AG08395 (cell line): ENCODE data around the gene DRAXIN.

Experiments
- DNase-seq: peaks from one replicate; pipeline ENCODE4 v3.0.0; 2012; ENCODE audit warnings: mixed read lengths, low spot score

The DRAXIN gene

DNA sequence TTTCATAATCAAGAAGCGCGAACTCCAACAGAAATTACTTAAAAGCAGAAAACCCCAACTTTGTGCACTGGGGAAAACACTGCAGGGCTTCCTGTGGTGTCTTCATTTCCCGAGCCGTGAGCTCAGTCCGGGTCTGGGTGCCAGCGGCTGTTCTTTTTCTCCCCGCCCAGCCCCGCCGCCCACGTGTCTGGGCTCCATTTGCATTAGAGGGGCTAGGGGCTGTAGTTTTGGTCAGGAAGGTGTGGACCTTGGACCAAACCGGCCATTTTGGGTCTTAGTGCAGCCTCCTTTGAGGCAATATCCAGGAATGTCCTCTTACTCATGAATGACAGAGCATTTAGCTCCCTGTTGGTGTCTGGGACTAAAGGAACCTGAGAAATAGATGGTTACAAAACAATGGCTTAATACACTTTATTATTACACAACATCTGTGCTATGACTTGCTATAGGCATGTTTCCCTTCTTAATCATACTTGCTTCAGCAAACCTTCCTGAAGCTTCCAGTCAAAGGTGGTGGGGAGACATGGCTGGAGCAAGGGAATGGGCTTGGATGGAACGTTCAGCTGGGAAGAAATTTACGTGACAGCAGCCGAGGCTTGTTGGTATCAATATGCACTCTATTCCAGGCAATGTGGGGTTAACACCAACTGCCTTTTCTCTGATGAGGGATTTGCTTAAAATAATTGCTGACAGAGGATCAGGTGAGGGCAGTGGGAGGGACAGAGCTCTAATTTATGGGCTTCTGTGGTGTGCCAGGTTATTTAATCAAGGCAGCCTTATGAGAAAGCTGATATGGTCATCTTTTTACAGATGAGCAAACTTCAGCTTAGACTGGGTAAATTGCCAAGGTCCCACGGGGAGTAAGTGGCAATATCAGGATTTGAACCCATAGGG, 45.5 kb downstream of the DRAXIN start:
- peak; percentile 72 for DNase-seq

DNA sequence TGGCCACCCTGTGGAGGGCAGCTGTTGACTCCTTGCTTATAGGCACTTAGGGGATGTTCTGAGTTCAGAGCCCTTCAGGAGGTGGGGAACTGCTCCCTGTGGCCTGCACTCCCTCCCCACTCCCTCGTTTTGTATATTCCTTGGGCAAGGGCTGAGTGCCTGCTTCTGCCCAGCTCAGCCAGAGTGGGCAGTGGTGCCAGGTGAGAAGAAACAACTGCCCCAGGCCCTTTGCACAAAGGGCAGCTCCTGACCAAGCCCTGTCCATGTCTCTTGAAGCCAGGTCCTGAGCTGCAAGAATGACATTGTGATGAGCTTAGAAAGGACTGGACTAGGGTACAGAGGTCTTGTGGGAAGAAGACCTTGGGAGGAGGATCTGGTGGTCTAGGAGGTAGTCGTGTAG, 46.6 kb downstream of the DRAXIN start:
- DNase-seq: no peak

DNA sequence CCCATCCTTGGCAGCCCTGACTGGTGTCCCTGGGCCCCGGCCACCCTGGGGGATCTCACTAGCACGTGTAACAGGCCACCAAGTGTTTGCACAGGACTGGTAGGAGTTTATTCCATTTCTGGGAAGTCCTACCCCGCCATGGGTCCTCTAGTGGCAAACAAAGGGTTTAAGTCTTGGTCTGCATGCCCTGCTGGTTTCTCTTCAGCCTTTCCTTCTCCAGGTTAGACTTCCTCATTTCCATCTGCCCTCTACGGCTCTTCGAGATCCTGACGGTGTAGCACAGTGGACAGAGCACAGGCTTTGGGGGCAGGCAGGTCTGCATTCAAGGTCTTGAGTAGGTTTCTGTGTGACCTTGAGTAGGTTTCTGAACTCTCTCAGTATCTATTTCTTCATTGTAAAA, 47.3 kb downstream of the DRAXIN start:
- DNase-seq: no peak

DNA sequence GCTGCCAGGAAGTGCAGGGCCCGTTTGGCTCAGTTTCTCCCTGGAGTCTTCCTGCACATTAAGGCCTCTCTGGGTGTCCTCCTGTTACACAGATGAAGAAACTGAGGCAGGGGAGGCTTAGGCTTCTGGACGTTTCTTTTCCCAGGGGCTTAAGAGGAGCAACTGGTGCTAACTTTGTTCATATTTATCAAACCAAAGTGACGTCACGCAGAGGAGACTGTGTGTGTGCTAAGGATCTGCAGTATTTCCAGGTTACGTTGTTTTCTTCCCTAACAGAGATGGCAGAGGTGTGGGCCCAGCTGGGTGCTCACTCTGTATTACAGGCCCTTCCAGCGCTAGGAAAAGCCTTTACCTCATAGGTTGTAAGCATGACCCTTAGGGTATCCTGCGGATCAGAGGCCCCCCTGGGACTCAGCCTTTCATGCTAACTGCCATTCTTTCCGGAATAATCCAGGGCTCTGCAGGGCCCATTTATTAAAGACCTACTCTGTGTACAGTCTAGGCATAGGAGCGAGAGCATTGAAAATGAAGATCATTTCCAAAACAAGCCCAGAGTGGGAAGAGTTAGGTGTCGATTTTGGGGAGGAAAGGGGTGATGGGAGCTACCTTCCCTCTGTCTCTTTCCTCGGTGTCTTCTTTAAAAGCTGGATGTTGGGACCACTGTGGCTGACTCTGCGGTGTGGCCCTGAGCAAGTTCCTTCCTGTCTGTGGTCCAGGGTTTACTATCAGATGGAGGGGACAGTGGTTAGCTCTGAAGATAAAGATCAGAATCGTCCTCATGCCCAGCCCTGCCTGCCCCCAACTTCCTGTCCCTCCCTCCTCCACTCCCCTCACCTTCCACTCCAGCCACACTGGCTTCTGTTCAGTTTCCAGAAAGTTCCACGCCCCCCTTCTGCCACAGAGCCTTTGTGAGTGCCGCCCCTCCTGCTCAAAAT, 49.0 kb downstream of the DRAXIN start:
- DNase-seq: no peak

DNA sequence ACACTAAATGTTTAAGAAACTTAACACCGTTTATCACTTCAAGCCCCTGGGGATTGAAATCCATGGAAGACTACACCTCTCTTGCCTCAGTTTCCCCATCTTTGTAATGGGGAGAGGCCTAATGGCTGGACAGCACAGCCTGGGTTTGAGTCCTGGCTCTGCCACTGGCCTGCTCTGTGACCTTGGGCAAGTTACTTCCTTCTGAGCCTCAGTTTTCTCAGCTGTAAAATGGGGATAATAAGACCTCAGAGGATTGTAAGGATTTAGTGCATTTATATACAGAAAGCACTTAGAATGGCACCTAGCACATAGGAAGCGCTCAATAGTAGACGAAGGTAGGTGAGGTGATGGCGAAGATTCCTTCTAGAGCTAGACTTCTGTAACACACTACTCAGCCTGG, 50.0 kb downstream of the DRAXIN start:
- no peak for DNase-seq

DNA sequence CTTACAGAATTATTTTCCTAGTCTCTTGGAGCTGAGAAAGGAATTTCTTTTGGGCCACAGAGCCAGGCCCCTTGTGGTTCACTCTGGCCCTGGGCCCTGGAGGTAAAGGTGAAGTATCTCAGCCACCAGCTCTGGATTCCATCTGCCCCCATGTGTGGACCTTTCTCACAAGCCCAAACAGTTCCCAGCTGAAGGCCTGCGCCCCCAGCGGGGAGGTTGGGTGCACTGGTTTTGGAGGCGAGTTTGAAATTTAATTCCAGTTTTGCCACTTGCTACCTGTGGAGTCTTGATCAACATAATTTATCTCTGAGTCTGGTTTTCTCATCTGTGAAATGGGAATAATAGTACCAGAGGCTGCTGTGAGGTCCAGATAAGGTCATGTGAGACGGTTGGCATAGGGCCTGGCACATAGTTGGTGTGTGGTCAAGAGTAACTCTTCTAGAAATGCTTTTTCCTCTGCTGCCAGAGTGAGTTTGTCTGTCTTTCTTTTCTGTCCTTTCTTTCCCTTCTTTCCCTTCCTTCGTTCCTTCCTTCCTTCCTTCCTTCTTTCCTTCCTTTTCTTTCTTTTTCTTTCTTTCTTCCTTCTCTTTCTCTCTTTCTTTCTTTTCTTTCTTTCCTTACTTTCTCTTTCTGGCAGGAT, 50.5 kb downstream of the DRAXIN start:
- DNase-seq: no peak

DNA sequence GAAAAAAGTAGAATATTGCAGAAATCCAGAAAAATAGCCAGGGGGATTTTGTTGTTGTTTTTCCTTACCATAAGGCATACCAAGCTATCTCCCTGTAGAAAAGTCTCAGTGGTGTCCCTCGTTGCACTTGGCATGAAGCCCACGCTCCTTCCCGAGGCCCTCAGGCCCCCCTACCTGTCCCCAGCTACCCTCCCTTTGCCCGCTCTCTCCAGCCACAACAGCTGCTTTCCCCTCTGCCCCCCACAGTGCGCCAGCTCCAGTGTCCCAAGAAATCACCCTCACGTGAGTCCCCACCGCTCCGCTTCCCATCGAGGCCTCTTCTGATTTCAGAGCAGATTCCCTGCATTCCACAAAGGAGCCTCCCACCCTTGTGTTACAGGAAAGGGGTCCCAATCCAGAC, 52.8 kb downstream of the DRAXIN start:
- DNase-seq: no peak

DNA sequence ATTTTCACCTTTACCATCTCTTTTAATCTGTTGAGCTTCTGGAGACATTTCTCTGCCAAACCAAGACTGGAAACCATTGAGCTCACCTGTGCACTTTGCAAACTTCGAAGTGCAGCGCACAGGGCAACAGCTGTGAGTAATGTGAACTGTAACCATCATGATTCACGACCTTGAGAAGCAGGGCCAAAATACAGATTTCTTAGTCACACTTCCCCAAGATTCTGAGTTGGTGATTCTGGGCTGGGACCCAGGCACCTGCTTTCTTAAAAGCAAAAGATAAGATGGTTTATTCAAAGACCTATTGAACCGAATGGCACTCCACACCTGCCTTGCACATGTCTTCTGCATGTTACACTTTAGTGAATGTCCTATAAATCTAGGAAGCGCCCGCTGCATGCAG, 54.6 kb downstream of the DRAXIN start:
- no peak for DNase-seq

DNA sequence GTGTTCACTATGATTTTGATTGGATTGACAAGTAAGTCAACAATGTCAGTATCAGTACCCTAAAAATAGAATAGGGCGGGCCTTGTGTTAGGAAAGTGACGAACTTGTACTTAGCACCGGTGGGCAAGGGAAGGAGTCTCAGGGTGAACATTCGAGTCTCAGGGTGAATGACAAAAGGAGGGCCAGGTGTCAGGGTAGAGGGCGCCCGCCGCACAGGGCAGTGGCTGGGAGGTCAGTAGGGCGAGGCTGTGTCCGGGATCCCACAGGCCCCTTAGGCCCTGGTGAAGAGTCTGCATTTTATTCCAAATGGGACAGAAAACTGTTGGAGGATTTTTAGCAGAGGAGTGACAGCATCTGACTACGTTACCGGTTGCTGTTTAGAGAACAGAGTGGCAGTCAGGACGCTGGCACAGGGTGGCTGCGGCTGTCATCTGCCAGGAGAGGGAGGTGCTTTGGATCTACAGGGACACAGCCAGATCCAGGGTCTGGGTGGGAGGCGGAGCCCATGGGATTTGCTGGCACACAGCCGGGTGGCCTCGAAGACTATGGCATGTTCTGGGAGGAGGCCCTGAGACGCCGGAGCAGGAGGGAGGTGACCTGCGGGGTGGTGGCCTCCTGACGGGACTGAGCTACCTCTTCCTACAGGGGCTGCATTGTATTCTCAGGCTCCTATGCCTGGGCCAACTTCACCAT, 55.4 kb downstream of the DRAXIN start:
- no peak for DNase-seq

DNA sequence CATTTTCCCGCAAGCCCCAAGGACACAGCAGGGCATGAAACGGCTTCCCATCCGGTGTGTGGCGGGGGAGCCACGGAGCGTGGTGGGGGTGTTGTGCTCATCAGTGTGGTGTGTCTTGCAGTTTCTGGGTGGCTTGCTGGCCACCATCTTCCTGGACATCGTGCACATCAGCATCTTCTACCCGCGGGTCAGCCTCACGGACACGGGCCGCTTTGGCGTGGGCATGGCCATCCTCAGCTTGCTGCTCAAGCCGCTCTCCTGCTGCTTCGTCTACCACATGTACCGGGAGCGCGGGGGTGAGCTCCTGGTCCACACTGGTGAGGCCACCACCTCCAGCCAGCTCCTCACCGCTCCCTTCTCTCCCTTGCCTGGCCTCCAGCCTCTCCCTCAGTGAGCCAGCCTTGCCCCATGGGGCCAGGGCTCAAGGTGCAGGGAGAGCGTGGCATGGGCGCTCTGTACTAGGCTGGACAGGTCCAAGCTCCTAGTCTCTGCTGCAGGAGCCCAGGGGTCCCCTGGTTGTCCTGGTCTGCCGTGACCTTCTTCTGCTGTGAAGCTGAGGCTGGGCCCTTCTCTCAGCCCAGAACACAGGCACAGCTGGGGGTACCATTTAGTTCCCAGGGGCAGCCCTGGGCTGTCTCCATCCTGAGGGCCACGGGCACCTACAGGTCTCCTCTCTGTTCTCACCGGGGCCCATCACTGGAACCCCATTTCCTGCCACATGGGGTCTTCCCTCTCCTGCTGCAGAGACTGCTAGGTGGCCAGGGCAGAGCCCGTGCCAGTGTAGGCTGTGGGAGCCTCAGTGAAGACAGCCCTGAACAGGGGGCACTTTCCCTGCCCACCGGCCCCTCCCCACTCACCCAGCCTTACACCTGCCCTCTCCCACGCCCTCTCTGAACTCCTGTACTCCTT, 57.0 kb downstream of the DRAXIN start:
- no peak for DNase-seq

DNA sequence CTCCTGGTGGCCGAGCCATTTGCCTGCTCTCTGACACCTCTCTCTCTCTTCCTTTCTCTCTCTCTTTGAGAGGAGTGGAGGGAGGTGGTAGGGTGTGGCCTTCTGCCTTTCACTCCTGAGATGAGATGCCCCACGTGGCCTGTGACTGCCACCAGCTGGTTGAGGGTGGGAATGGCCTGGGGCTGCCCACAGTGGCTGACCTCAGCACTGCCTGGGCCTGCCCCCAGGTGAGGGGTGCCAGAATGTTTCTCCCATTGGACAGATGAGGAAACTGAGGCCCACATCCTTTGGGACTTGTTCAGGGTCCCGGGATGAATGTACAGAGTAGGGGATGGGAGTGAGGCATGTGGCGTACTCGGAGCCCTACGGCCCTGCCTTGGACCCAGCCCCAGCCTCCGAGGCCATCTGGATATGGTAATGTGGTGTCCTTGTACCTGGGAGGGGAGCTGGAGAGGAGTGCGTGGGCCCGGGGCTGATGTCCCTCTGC, 57.7 kb downstream of the DRAXIN start:
- DNase-seq: peak; percentile 70

DNA sequence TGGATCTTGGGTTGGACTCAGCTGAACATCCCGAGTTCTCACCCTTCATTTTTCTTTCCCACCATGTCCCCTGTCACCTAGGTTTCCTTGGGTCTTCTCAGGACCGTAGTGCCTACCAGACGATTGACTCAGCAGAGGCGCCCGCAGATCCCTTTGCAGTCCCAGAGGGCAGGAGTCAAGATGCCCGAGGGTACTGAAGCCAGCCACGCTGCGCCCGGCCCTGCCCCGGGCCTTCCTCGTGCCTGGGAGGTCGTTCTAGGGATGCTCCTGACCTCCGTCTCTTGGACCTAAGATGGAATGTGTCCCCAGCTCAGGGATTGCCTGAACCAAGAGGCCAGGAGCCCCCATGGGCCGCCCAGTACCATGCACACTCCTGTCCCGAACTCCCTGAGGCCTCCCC, 58.5 kb downstream of the DRAXIN start:
- DNase-seq: no peak

DNA sequence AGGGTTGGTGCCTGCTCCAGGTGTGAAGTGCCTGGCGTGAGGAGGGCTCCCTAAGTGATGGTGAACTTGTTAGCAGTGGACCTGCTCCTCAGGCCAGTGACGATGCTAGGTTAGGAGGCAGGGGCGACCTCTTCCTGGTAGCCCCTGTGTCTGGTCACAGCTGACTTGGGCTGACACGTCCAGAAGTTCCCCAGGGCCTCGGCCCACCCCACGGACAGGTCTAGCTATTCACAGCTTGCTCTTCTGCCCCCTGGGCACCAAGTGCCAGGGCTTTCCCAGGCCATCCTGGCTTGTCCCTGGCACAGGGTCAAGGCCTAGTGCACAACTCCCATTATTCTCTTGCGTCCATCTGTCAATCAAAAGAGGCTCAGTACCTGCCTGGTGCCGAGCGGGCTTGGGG, 59.6 kb downstream of the DRAXIN start:
- no peak for DNase-seq

DNA sequence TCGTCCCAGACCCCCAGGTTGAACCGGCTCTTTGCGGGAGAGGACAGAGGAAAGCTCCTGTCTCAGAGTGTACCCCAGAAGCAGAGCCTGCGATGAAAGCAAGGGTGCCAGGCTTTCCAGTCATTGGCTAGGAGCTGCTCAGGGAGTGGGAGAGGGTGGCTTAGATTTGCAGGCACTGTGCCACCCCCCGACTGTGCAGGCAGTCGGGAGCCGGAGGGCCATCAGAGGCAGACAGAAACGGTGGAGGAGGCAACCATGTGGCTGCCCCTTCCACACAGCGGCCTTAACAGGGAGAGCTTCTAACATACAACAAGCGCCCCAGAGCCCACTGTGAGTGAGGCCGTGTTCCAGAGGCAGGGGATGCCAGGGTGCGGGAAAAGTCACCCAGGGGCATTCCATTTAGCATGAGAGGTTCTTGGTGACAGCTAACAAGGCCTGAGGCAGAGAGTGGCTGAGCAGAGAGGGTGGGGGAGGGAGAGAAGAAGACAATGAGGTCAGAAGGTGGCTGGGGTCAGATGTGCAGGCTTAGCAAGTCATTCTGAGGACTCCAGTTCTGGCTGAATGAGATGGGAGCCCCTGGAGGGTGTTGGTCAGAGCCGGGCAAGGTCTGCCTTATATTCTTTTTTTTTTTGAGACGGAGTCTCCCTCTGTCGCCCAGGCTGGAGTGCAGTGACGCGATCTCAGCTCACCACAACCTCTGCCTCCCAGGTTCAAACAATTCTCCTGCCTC, 61.0 kb downstream of the DRAXIN start:
- DNase-seq: no peak

DNA sequence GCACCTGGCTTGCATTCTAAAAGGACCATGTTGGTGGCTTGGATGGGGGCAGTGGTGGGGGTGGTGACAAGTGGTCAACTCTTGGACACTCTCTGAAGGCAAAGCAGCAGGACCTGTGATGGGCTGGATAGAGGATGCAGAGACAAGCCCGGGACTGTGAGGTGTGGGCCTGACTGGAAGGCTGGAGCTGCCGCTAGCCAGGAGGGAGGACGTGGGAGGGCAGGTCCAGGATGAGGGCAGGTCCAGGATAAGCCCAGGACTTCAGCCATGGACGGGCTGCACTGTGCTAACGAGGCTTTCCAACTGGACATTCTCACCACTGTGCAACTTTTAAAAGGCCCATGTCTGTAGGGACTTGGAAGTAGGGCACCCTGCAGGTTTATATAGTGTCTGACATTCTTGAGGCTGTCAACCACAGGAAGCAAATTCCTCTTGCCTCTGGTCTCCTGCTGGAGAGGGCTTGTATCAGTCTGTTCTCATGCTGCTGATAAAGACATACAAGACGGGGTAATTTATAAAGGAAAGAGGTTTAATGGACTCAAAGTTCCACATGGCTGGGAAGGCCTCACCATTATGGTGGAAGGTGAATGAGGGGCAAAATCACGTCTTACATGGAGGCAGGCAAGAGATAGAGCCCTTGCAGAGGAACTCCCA, 62.2 kb downstream of the DRAXIN start:
- no peak for DNase-seq

DNA sequence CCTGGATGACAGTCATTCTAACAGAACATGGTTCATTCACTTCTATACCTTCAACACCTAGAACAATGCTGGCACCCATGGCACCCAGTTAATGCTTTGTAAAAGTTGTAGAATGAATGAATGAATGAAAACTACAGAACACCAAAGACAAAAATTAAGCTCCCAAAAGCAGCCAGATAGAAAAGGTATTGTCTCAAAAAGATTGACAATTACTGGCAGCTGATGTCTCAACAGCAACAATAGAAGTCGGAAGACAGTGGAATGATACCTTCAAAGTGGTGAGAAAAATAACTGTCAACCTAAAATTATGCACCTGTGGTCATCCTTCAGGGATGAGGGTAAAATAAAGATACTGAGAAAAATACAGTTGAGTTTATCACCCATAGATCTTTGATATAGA, 65.5 kb downstream of the DRAXIN start:
- no peak for DNase-seq

DNA sequence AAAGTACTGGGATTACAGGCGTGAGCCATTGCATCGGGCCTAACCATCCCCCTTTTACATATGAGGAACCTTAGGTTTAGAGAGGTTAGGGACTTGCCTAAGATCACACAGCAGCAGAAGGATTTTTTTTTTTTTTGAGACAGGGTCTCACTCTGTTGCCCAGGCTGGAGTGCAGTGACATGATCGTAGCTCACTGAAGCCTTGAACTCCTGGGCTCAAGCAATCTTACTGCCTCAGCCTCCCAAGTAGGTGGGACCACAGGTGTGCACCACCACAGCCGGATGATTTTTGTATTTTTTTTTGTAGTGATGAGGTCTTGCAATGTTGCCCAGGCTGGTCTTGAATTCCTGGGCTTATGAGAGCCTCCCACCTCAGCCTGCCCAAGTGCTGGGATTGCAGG, 68.3 kb downstream of the DRAXIN start:
- DNase-seq: no peak

DNA sequence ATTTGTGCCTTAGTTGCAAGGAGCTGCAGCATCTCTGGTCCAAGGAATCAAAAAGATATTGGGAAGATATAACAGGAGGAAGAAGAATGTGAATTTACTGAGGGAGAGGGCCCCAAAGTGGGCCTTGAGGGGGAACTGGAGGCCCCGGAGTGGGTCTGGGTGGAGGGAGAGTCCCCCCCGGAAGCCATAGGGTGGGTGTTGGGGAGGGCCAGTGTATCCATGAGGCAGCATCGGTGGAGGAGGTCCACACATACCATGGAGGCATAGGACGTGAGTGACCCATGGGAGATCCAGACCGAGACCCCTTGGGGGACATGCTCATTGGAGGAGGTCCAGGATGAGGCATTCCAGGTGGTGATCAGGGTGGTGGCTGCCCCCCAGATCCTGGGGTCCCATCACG, 69.8 kb downstream of the DRAXIN start:
- DNase-seq: no peak

DNA sequence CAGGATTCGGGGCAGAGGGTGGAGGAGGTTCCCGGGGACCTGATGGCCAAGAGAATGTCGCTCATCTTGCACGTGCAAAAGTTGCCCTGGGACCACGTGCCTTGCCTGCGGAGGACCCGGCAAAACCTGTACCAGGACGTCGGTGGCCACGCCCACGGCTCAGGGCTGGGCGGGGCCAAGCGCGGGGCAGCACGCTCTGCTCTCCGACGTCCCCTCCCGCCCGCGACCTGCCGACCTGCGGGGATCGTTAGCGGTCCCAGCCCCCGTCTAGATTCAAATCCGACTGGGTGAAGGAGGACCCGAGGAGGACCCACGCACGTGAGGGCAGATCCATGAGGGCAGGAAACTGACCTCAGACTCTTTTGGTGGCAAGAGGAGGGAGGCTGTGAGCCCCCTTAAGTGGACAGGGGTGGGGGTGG, 70.5 kb downstream of the DRAXIN start, which contains the start of gene C1orf167:
C1orf167 (plus strand) TSS at position 206 of the 419 bp plus-strand sequence. CDS start 2,208 bp downstream, outside the sequence.
- no peak for DNase-seq
